Stimulated activated CD4-positive, alpha-beta T cell treated with anti-CD3 and anti-CD28 coated beads, Interleukin-12 subunit alpha, Interleukin-12 subunit beta, amount 100 ng/mL, for 24 hours (primary cell): ENCODE measurements around the gene DICER1.
A peak's percentile ranks its signal among the peaks of the same experiment; 100 is the strongest.
"Not testable (repeated sequence)": the region's sequence is repeated elsewhere in the genome, so short reads cannot be mapped to it uniquely, and the experiment has no call there.

Experiments
- DNase-seq, 2 experiments: peaks; one replicate each; pipeline ENCODE4 v3.0.0-alpha.2; 2020; ENCODE audit warnings: low read depth in 2 of 2

DICER1 gene

DNA sequence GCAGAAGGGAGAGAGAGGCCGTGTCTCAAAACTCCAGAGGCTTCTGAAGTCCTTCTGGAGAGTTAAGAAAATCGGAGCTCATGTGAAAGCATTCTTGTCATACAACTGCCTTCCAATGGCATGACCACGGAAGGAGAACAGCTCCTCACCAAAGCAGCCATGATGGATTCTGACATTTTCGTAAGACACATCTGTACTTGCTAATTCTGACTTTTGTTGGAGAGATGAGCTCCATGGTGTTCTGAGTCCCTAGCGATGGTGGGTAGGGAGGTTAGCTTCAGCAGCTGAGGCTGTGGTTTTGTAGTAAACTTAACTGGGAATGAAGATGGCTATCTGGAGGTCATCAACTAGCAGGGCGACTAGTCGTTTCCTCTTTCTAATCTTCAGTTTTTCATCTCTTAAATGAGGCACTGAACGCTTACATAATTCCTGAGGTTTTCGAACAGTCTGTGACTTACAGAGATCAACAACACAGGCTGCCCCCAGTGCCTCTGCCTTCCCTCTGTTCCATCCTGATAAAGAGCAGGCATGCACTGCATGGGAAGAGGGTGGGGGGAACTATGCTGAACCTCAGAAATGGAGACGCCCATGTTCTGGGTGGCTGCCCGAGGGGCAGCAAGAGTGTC is 28.6 kb upstream of the DICER1 start:
- no peak for DNase-seq

DNA sequence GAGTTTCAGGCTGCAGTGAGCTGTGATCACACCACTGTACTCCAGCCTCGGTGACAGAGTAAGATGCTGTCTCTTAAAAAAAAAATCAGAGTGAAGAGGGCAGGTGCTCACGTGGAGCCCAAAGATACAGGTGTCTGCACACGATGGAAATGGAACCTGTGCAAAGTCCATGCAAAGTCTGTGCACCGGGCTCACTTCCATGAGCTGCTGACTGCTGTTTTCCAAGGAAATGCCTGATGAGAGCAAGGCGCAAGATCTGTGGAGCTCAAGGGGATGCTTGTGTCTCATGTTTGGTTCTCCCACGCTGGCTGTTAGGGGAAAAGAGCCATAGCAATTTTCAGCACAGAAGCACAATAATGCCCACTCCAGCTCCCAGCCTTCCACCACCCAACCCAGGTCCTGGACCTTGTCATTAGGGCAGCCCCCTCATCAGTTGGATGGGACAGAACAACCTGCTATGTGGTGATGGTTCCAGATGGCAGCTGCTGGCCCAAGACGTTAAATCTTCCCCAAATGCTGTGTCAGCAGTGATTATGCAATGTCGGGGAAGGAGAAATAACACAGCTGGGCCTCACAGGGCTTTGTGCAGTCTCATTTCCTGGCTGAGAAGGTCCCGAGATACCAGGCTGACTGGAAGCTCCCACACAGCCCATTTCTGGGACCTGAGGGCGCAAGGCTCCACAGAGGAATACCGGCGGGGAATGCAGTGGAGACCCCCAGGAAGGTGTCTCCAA is 27.9 kb upstream of the DICER1 start:
- DNase-seq = no peak

- DNase-seq = no peak
Measured at GRCh38 chr14:95184413-95184790, 27.1 kb upstream of the DICER1 start.

DNA sequence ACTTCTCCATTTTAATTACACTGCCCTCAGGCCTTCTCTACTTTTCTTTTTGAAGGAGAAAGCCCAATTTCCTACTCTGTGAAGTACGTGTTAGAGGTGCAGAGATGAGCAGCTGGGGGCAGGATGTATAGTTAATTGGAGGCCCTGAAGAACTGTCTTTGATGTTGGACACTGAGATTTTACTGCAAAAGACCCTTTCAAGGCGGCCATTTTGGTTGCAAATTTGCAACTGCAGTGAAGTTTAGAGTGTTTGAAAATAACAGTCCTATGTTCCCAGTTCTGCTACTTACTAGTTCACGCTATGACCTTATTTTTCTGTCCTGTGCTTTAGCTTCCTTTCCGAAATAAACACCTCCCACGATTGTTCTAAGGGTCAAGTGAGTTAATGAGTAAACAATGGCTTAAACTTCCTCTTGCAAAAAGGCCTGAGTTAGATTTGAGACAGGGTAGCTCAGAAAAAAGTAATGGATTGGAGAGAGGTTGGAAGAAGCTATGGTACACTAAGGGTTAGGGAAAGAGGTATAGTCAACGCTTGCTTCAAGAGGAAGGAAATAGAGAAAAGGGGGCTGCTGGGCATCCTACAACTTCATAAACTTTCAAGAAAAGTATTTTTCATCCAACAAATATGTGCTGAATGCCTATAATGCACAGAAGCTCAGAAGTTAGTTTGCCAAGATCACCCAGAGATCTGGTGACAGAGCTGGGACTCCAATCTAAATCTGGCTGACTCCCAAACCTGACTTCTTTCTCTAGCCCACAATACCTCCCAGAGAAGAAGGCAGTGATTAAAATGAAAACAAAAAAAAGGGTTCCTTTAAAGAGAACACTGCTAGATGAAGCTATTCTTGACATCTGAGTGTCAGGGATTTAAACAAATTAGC is 26.4 kb upstream of the DICER1 start:
- DNase-seq = no peak

GRCh38 chr14:95183082-95183481 is 25.8 kb upstream of the DICER1 start:
- DNase-seq = no peak

DNA sequence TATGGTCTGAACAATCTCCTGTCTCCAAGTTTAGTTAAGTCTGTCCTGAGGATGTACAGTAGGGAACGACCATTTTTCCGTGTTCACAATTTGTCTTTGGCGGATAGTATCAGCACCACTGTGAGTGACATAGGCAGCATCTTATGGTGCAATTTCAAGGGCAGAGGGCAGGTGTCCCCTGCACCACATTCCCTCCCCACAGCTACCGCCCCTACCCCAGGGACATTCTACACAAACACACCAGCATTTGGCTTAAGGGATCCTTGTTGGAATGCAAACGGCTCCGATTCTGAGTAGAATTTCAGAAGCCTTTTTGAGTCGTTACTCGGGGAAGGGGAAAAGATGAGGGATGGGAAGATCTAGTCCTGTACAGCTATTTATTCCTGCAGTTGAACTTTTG is 25.1 kb upstream of the DICER1 start:
- DNase-seq = no peak

- DNase-seq = no peak
Measured at GRCh38 chr14:95180966-95181741, 23.8 kb upstream of the DICER1 start.

DNA sequence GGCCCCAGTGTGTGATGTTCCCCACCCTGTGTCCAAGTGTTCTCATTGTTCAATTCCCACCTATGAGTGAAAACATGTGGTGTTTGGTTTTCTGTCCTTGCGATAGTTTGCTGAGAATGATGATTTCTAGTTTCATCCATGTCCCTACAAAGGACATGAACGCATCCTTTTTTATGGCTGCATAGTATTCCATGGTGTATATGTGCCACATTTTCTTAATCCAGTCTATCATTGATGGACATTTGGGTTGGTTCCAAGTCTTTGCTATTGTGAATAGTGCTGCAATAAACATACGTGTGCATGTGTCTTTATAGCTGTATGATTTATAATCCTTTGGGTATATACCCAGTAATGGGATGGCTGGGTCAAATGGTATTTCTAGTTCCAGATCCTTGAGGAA is 18.3 kb upstream of the DICER1 start:
- DNase-seq = not testable (repeated sequence)

GRCh38 chr14:95174184-95174792 is 17.0 kb upstream of the DICER1 start:
- no peak for DNase-seq

GRCh38 chr14:95173518-95173917 is 16.2 kb upstream of the DICER1 start:
- DNase-seq = no peak

DNA sequence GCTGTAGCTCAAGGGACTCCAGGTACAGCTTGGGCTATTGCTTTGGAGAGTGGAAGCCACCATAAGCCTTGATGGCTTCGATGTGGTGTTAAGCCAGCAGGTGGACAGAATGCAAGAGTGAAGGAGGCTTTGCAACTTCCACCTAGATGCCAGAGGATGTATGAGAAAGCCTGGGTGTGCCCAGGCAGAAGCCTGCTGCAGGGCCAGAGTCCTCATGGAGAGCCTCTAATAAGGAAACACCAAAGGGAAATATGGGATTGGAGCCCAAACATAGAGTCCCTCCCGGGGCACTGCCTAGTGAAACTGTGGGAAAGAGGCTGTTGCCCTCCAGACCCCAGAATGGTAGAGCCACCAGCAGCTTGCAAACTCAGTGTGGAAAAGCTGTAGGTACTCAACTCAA is 9.8 kb upstream of the DICER1 start:
- no peak for DNase-seq

DNA sequence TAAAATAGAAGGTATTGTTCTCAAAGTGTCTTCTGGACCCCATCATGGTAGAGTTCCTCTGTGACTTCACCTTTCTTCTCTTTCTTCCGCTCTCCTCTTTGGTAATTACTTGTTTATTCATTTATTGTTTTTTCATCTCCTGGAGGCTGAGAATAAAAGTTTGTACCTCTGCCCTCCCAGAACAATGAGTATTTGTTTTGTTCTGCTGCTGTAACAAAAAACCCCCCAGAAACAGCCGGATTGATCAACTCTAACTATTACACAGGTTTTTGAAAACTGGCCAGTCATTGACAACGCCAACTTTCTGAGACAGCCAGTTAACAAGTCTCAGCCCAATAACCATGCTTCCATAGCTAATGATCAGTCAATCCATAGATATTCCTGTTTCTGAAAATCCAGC is 8.2 kb upstream of the DICER1 start:
- no peak for DNase-seq

- DNase-seq = no peak
Measured at GRCh38 chr14:95164506-95164905, 7.2 kb upstream of the DICER1 start.

- no peak for DNase-seq
Measured at GRCh38 chr14:95163666-95164065, 6.3 kb upstream of the DICER1 start.

GRCh38 chr14:95163132-95163531 is 5.8 kb upstream of the DICER1 start:
- DNase-seq = no peak

DNA sequence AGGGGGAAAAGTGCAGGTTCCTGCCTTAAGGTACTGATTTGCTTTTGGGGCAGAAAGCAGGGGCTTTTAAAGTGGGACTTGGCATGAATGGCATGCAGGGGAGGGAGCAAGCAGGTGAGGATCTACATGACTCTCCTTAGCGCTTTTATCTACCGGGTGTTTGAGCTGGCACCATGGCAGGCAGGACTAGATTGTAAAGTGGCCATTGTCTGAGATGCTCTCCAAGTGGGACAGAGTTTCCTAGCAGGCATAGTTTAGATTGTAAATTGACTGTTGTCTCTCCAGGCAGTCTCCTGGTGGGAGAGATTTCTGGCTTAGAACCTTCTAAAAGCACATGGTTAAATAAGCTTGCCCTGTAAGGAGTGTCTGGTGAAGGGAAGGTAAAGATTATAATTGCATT is 5.3 kb upstream of the DICER1 start:
- no peak for DNase-seq

- DNase-seq = no peak
Measured at GRCh38 chr14:95157048-95157326, 342 bp downstream of the DICER1 start.

- peak in 1 of 2 experiments; percentile 13 for DNase-seq
Measured at GRCh38 chr14:95156161-95157047, 925 bp downstream of the DICER1 start.

- DNase-seq = no peak
Measured at GRCh38 chr14:95155045-95155444, 2.3 kb downstream of the DICER1 start.

DNA sequence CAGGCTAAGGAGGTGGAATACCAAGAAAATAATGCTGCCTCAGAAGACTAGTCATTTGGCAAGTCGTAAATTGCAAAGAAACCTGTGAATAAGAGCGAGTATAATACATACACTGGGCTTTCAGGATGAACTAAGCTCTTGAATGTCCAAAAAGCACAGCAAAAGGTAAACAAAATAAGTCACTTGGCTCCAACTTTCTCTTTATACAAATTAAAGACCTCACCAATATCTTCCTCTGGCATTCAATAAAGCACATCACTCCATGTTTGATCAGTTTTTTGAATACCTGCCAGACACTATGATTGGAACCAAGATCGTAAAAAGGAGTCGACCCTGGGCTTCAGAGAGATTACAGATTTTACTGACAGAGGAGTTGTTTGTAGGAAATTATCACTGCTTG is 3.5 kb downstream of the DICER1 start:
- no peak for DNase-seq

- DNase-seq = no peak
Measured at GRCh38 chr14:95151561-95151960, 5.8 kb downstream of the DICER1 start.
